Panc1 (cell line): ENCODE data around the gene GAREM2.

Experiments used
- CTCF ChIP-seq: fragments of 450-650 bp; IDR thresholded peaks from 2 replicates; pipeline ENCODE4 v1.5.1; 2017; ENCODE audit warnings: mild to moderate bottlenecking
- POLR2AphosphoS5 ChIP-seq: IDR thresholded peaks from 2 replicates; pipeline ENCODE4 v1.6.1; 2012; ENCODE audit warnings: mild to moderate bottlenecking, low read depth, low read length, moderate library complexity
- REST ChIP-seq, 2 experiments: IDR thresholded peaks; 2 replicates each; pipeline ENCODE4 v1.6.1; 2011 to 2012; ENCODE audit warnings: low read depth in 2 of 2, control low read depth in 1 of 2, low read length in 1 of 2, mild to moderate bottlenecking in 1 of 2, moderate library complexity in 1 of 2; ENCODE audit not compliant: insufficient read depth in 1 of 2
- SIN3A ChIP-seq: IDR thresholded peaks from 2 replicates; pipeline ENCODE4 v1.6.1; 2012; ENCODE audit warnings: low read depth, mild to moderate bottlenecking, low read length, moderate library complexity, borderline replicate concordance; ENCODE audit not compliant: insufficient read depth
- TCF7L2 ChIP-seq: IDR thresholded peaks from 2 replicates; pipeline ENCODE4 v1.6.1; 2011; ENCODE audit warnings: mild to moderate bottlenecking, low read depth, low read length, inconsistent platforms

GRCh38 chr2:26224095-26224494 is 51.2 kb downstream of the GAREM2 start:
- TF ChIP-seq POLR2AphosphoS5: no peak
- no peak for TF ChIP-seq CTCF
- TF ChIP-seq SIN3A: no peak
- TF ChIP-seq REST (IDR thresholded peaks at IDR 0.05; ENCODE audit: insufficient read depth in 1 of 2, low read depth in 2 of 2, low read length in 1 of 2): no peak
- TF ChIP-seq TCF7L2: no peak
